Sigmoid colon (tissue), 4 donors: ENCODE data around the gene WHRN.

Source experiments
- POLR2AphosphoS5 ChIP-seq, 4 donors: sonication (generic); formaldehyde crosslinking; IDR thresholded peaks; one replicate each; pipeline ENCODE4 v1.6.1; 2017; ENCODE audit warnings: antibody characterized with exemption in 4 of 4
- TF ChIP-seq, protein P1 (sequence below), 4 experiments: fragments of 450-650 bp in 3 of 4; fragments of 200-600 bp in 1 of 4; IDR thresholded peaks; one replicate each; pipeline ENCODE4 v1.5.1; 2016 to 2019; ENCODE audit warnings: antibody characterized with exemption in 4 of 4, mild to moderate bottlenecking in 3 of 4, moderate library complexity in 2 of 4

DNA sequence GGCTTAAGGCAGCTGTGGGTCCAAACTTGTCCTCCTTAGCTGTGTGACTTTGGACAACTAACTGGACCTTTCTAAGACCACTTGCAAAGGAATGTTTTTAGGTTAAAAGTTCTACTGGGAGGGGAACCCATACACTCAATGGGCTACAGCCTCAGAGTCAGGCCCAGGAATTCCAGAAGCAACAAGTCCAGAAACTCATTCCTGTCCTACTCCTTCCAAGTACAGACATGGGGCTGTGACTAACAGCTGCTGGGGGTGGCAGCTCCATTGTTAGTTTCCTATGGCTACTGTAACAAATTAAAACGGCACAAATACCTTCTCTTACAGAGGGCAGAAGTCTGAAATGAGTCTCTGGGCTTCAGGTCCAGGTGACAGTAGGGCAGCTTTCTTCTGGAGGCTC is 105.1 kb downstream of the WHRN start:
- TF ChIP-seq POLR2AphosphoS5 (IDR thresholded peaks at IDR 0.05), result no peak
- TF ChIP-seq, protein P1, sequence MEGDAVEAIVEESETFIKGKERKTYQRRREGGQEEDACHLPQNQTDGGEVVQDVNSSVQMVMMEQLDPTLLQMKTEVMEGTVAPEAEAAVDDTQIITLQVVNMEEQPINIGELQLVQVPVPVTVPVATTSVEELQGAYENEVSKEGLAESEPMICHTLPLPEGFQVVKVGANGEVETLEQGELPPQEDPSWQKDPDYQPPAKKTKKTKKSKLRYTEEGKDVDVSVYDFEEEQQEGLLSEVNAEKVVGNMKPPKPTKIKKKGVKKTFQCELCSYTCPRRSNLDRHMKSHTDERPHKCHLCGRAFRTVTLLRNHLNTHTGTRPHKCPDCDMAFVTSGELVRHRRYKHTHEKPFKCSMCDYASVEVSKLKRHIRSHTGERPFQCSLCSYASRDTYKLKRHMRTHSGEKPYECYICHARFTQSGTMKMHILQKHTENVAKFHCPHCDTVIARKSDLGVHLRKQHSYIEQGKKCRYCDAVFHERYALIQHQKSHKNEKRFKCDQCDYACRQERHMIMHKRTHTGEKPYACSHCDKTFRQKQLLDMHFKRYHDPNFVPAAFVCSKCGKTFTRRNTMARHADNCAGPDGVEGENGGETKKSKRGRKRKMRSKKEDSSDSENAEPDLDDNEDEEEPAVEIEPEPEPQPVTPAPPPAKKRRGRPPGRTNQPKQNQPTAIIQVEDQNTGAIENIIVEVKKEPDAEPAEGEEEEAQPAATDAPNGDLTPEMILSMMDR (IDR thresholded peaks at IDR 0.05), result no peak
